PC-3 (cell line): Measurements from ENCODE around the gene SLC10A7.

Source experiments
- CTCF ChIP-seq: fragments of 300-600 bp; sonication (generic); conservative IDR thresholded peaks from 2 replicates; pipeline ENCODE4 v1.5.1; 2017; ENCODE audit warnings: antibody characterized with exemption, low read depth, mild to moderate bottlenecking, low read length
- EZH2 ChIP-seq: fragments of 300-600 bp; sonication (generic); IDR thresholded peaks from one replicate; pipeline ENCODE4 v1.6.1; 2017; ENCODE audit warnings: antibody characterized with exemption, mild to moderate bottlenecking, low read length; ENCODE audit not compliant: unreplicated experiment

GRCh38 chr4:146389561-146389960 lies 132.2 kb downstream of the SLC10A7 start:
- TF ChIP-seq CTCF, result no peak
- no peak for TF ChIP-seq EZH2
